B cell (primary cell): ENCODE results near the gene LMBRD1. TPM values are rescaled to one million over a fixed set of nuclear protein-coding genes. Genes with fewer than 3 reads are reported as not detected.

Source experiments
- ATAC-seq: fragments of 200-7000 bp; cut with Tn5 transposase; one replicate; pipeline ENCODE4 v1.10.0; 2021; ENCODE audit warnings: low read depth, mild to moderate bottlenecking, moderate number of reproducible peaks, moderate library complexity
- CTCF ChIA-PET: fragments of 350-600 bp; sonication (Branson Sonifier 250); formaldehyde crosslinking; loops from one replicate; lab custom pipeline; 2021; ENCODE audit warnings: antibody characterized with exemption, inconsistent platforms; lab: Charles Lee
- POLR2A ChIA-PET: fragments of 350-600 bp; sonication (Branson Sonifier 250); formaldehyde crosslinking; loops from one replicate; lab custom pipeline; 2021; ENCODE audit warnings: antibody characterized with exemption; lab: Charles Lee
- DNase-seq: peaks from one replicate; pipeline ENCODE4 v3.0.0; 2013
- H2AFZ ChIP-seq: 2 replicates; pipeline ENCODE4 v1.6.1; 2012; ENCODE audit warnings: mild to moderate bottlenecking, low read depth, low read length; ENCODE audit not compliant: insufficient read depth, poor library complexity, severe bottlenecking
- H3K27ac ChIP-seq, 2 donors: 1 replicate in 1 of 2; 2 replicates in 1 of 2; pipeline ENCODE4 v1.5.1; 2012 to 2013; ENCODE audit warnings: low read length in 2 of 2, mild to moderate bottlenecking in 2 of 2, moderate library complexity in 1 of 2
- H3K27me3 ChIP-seq, 4 experiments: fragments of 200-600 bp in 1 of 4; sonication (generic) in 1 of 4; replicated peaks in 1 of 4; 1 replicate in 2 of 4; 2 replicates in 2 of 4; pipeline versions ENCODE4 v1.6.1 to v1.7.0; 2013 to 2016; ENCODE audit warnings: low read length in 3 of 4, mild to moderate bottlenecking in 2 of 4, mixed read lengths in 1 of 4, moderate library complexity in 1 of 4; ENCODE audit not compliant: insufficient read depth in 4 of 4, control insufficient read depth in 3 of 4; ENCODE audit errors: control extremely low read depth in 1 of 4
- H3K36me3 ChIP-seq, 2 experiments: replicated peaks in 1 of 2; 1 replicate in 1 of 2; 2 replicates in 1 of 2; pipeline versions ENCODE4 v1.6.1 to v1.7.1; 2013; ENCODE audit warnings: low read length in 1 of 2; ENCODE audit not compliant: insufficient read depth in 2 of 2, control insufficient read depth in 1 of 2; ENCODE audit errors: control extremely low read depth in 1 of 2, extremely low read depth in 1 of 2
- H3K4me1 ChIP-seq, 2 donors: fragments of 200-600 bp in 1 of 2; sonication (generic) in 1 of 2; 1 replicate in 1 of 2; 2 replicates in 1 of 2; pipeline versions ENCODE4 v1.5.1 to v1.6.1; 2013 to 2017; ENCODE audit warnings: low read length in 2 of 2; ENCODE audit not compliant: control insufficient read depth in 2 of 2, insufficient read depth in 2 of 2
- H3K4me2 ChIP-seq: replicated peaks from 2 replicates; pipeline ENCODE3; 2012; ENCODE audit warnings: mild to moderate bottlenecking, low read depth, low read length; ENCODE audit not compliant: poor library complexity, severe bottlenecking
- H3K4me3 ChIP-seq, 5 experiments: fragments of 200-600 bp in 1 of 5; sonication (generic) in 1 of 5; 1 replicate in 3 of 5; 2 replicates in 2 of 5; pipeline versions ENCODE4 v1.5.1 to v1.7.0; 2011 to 2016; ENCODE audit warnings: low read length in 4 of 5, mild to moderate bottlenecking in 4 of 5, low read depth in 2 of 5, control low read depth in 1 of 5, moderate library complexity in 1 of 5; ENCODE audit not compliant: insufficient read depth in 1 of 5; ENCODE audit errors: control extremely low read depth in 1 of 5, extremely low read depth in 1 of 5
- H3K79me2 ChIP-seq: fragments of 200-600 bp; sonication (generic); one replicate; pipeline ENCODE4 v1.6.0; 2016; ENCODE audit warnings: low read length; ENCODE audit not compliant: control insufficient read depth, insufficient read depth
- H3K9ac ChIP-seq: fragments of 200-600 bp; sonication (generic); 2 replicates; pipeline ENCODE4 v1.6.1; 2017; ENCODE audit warnings: mild to moderate bottlenecking, low read length, moderate library complexity
- H3K9me3 ChIP-seq, 3 donors: one replicate each; pipeline versions ENCODE4 v1.6.1 to v1.7.1; 2013; ENCODE audit warnings: low read length in 2 of 3; ENCODE audit not compliant: control insufficient read depth in 2 of 3, insufficient read depth in 1 of 3; ENCODE audit errors: control extremely low read depth in 1 of 3
- H4K20me1 ChIP-seq: 2 replicates; pipeline ENCODE4 v1.6.0; 2012; ENCODE audit warnings: mild to moderate bottlenecking, low read length; ENCODE audit not compliant: insufficient read depth, control insufficient read depth, poor library complexity, severe bottlenecking
- H3K27ac Mint-ChIP-seq: one replicate; pipeline ENCODE4 v1.8.0; 2021; ENCODE audit warnings: mixed read lengths
- H3K27me3 Mint-ChIP-seq: one replicate; pipeline ENCODE4 v1.8.0; 2021; ENCODE audit warnings: mixed read lengths
- H3K4me1 Mint-ChIP-seq: one replicate; pipeline ENCODE4 v1.8.0; 2021; ENCODE audit warnings: mixed read lengths
- H3K4me3 Mint-ChIP-seq: one replicate; pipeline ENCODE4 v1.8.0; 2021; ENCODE audit warnings: mixed read lengths
- H3K9me3 Mint-ChIP-seq: one replicate; pipeline ENCODE4 v1.8.0; 2022; ENCODE audit warnings: mixed read lengths; ENCODE audit not compliant: insufficient read depth
- EZH2 ChIP-seq: IDR thresholded peaks from 2 replicates; pipeline ENCODE4 v1.6.1; 2012; ENCODE audit warnings: borderline replicate concordance, low read depth, mild to moderate bottlenecking, moderate library complexity, low read length; ENCODE audit not compliant: insufficient read depth, poor library complexity, severe bottlenecking
- WGBS: methylation state at CpG from one replicate; pipeline ENCODE4 v1.1.5; 2013; ENCODE audit warnings: missing lambda C conversion rate; ENCODE audit not compliant: insufficient coverage; 5-methylcytosine and 5-hydroxymethylcytosine counted together
- intact Hi-C: fragments of 100-400 bp; cut with micrococcal nuclease; formaldehyde crosslinking; loops from one replicate; pipeline ENCODE4 v1.10.0; 2022
- polyA plus RNA-seq: library from polyadenylated mRNA; depleted of rRNA; stranded (reverse); fragments of >200 nt; gene quantifications from 2 replicates; pipeline ENCODE4 v1.2.3, GENCODE V29; 2012
- total RNA-seq, 2 donors: library from RNA; stranded (reverse); fragments of 120-200 nt in 1 of 2; gene quantifications; 1 replicate in 1 of 2; 2 replicates in 1 of 2; pipeline versions ENCODE4 v1.2.3 to v1.2.4, GENCODE V29; 2013 to 2022
- TF ChIP-seq, protein P1 (sequence below): fragments of 200-600 bp; IDR thresholded peaks from one replicate; pipeline ENCODE4 v1.8.0; 2022; ENCODE audit warnings: antibody characterized with exemption, mild to moderate bottlenecking

The LMBRD1 gene
- total and polyA plus RNA-seq, 2 donors (not counting 1 experiment from before 2014, with no cell fraction given), result 33.7 to 99.0 TPM

- Mint-ChIP-seq H3K4me1 (no peaks in the 10 kb centered on the region), H3K9me3 (no peaks in the 10 kb centered on the region), H3K4me3 (no peak overlapping the region), H3K27ac (no peak overlapping the region), H3K27me3 (no peaks in the 10 kb centered on the region)
- ATAC-seq (no peak), DNase-seq (no peak)
- no peaks in the 10 kb centered on the region for H3K4me1 ChIP-seq
- H2AFZ ChIP-seq, result no peak overlapping the region
- TF ChIP-seq EZH2, result no peak
- TF ChIP-seq, protein P1, sequence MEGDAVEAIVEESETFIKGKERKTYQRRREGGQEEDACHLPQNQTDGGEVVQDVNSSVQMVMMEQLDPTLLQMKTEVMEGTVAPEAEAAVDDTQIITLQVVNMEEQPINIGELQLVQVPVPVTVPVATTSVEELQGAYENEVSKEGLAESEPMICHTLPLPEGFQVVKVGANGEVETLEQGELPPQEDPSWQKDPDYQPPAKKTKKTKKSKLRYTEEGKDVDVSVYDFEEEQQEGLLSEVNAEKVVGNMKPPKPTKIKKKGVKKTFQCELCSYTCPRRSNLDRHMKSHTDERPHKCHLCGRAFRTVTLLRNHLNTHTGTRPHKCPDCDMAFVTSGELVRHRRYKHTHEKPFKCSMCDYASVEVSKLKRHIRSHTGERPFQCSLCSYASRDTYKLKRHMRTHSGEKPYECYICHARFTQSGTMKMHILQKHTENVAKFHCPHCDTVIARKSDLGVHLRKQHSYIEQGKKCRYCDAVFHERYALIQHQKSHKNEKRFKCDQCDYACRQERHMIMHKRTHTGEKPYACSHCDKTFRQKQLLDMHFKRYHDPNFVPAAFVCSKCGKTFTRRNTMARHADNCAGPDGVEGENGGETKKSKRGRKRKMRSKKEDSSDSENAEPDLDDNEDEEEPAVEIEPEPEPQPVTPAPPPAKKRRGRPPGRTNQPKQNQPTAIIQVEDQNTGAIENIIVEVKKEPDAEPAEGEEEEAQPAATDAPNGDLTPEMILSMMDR, result no peak
- H3K79me2 ChIP-seq, result no peaks in the 10 kb centered on the region
- ChIA-PET CTCF (no interaction called here), POLR2A (no interaction called here)
- peaks cover 7% of the 10 kb centered on the region for H4K20me1 ChIP-seq
- H3K27me3 ChIP-seq, result no peaks in the 10 kb centered on the region
- no peaks in the 10 kb centered on the region for H3K9me3 ChIP-seq
- no peak overlapping the region for H3K27ac ChIP-seq
- peaks cover 16 to 57% of the 10 kb centered on the region in 2 experiments for H3K36me3 ChIP-seq
- H3K9ac ChIP-seq, result no peak overlapping the region
- intact Hi-C loops, result no loop called here
- H3K4me3 ChIP-seq, result no peak overlapping the region
- H3K4me2 ChIP-seq, result no peak overlapping the region
These were observed 103.0 kb downstream of the LMBRD1 start for GRCh38 chr6:69693762-69694161.

DNA sequence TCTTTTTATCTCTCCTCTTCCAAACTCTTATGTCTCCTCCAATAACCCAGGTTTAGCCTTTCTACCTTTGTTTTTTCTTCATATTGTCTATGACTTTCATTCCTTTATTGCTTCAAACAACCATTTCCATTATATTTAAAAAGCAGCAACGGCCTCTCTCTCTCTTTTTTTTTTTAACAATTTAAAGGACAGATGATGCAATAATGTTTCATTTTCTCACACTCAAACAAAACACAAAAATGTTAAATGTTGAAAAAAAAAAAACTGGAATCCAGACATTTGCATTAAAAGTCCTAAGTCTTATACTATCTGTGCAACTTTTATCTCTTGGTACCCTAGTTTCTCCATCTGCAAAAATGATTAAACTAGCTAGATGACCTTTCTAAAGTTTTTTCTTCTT, 105.8 kb downstream of the LMBRD1 start:
- no peaks in the 10 kb centered on the region for H3K79me2 ChIP-seq
- Mint-ChIP-seq H3K4me3 (no peak overlapping the region), H3K9me3 (no peaks in the 10 kb centered on the region), H3K27ac (no peak overlapping the region), H3K4me1 (no peaks in the 10 kb centered on the region), H3K27me3 (no peaks in the 10 kb centered on the region)
- H3K9ac ChIP-seq, result no peak overlapping the region
- TF ChIP-seq, protein P1, result no peak
- TF ChIP-seq EZH2, result no peak
- H3K4me2 ChIP-seq, result no peak overlapping the region
- H3K4me3 ChIP-seq, result no peak overlapping the region
- no peak overlapping the region for H2AFZ ChIP-seq
- DNase-seq, result no peak
- H4K20me1 ChIP-seq, result peaks cover 11% of the 10 kb centered on the region
- ATAC-seq, result no peak
- no peak overlapping the region for H3K27ac ChIP-seq
- no CpG with 5 or more reads among the region's 1 CpG for WGBS
- intact Hi-C loops, result no loop called here
- H3K4me1 ChIP-seq, result no peaks in the 10 kb centered on the region
- ChIA-PET CTCF (no interaction called here), POLR2A (no interaction called here)
- H3K27me3 ChIP-seq, result no peaks in the 10 kb centered on the region
- no peaks in the 10 kb centered on the region for H3K9me3 ChIP-seq
- peaks cover 14 to 44% of the 10 kb centered on the region in 2 experiments for H3K36me3 ChIP-seq
